Astrocyte (in vitro differentiated cells and primary cell): ENCODE results near the gene CSRNP3. TPM values are rescaled to one million over a fixed set of nuclear protein-coding genes. Genes with fewer than 3 reads are reported as not detected.

Experiments used
- DNase-seq: peaks from one replicate; pipeline ENCODE4 v3.0.0-alpha.2; 2010; ENCODE audit warnings: low read depth
- FAIRE-seq: peaks from 2 replicates; lab custom pipeline; 2011; peaks lifted over from hg19 to GRCh38; lab: Jason Lieb, UNC
- H2AFZ ChIP-seq: 2 replicates; pipeline ENCODE4 v1.6.0; 2012; ENCODE audit warnings: low read depth, low read length, inconsistent platforms
- H3K27ac ChIP-seq: 2 replicates; pipeline ENCODE4 v1.5.1; 2011; ENCODE audit warnings: low read depth, low read length, inconsistent platforms
- H3K27me3 ChIP-seq: 2 replicates; pipeline ENCODE4 v1.6.0; 2011; ENCODE audit warnings: low read length, inconsistent platforms; ENCODE audit not compliant: insufficient read depth
- H3K36me3 ChIP-seq: 2 replicates; pipeline ENCODE4 v1.5.1; 2011; ENCODE audit warnings: low read length, inconsistent platforms; ENCODE audit not compliant: insufficient read depth
- H3K4me1 ChIP-seq: 2 replicates; pipeline ENCODE4 v1.5.1; 2011; ENCODE audit warnings: low read length, inconsistent platforms; ENCODE audit not compliant: insufficient read depth
- H3K4me2 ChIP-seq: 2 replicates; pipeline ENCODE4 v1.6.0; 2012; ENCODE audit warnings: low read length, inconsistent platforms
- H3K4me3 ChIP-seq: 2 replicates; pipeline ENCODE4 v1.5.1; 2011; ENCODE audit warnings: low read depth, mild to moderate bottlenecking, low read length, inconsistent platforms; ENCODE audit not compliant: insufficient read depth
- H3K79me2 ChIP-seq: 2 replicates; pipeline ENCODE4 v1.6.0; 2012; ENCODE audit warnings: mild to moderate bottlenecking, low read length, inconsistent platforms; ENCODE audit not compliant: insufficient read depth
- H3K9ac ChIP-seq: 2 replicates; pipeline ENCODE4 v1.6.0; 2012; ENCODE audit warnings: mild to moderate bottlenecking, low read length, inconsistent platforms
- H3K9me3 ChIP-seq: 2 replicates; pipeline ENCODE4 v1.5.1; 2012; ENCODE audit warnings: low read depth, mild to moderate bottlenecking, low read length, inconsistent platforms; ENCODE audit not compliant: insufficient read depth
- H4K20me1 ChIP-seq: 2 replicates; pipeline ENCODE4 v1.6.0; 2012; ENCODE audit warnings: low read length, inconsistent platforms; ENCODE audit not compliant: insufficient read depth
- H3K27ac Mint-ChIP-seq: one replicate; pipeline ENCODE4 v1.8.0; 2021; ENCODE audit warnings: mild to moderate bottlenecking, mixed read lengths; ENCODE audit not compliant: unreplicated experiment
- H3K27me3 Mint-ChIP-seq: one replicate; pipeline ENCODE4 v1.8.0; 2021; ENCODE audit warnings: low read depth, mixed read lengths; ENCODE audit not compliant: unreplicated experiment
- H3K36me3 Mint-ChIP-seq: one replicate; pipeline ENCODE4 v1.8.0; 2021; ENCODE audit warnings: low read depth, mixed read lengths; ENCODE audit not compliant: unreplicated experiment
- H3K4me1 Mint-ChIP-seq: one replicate; pipeline ENCODE4 v1.8.0; 2021; ENCODE audit warnings: low read depth, mixed read lengths; ENCODE audit not compliant: unreplicated experiment
- H3K4me3 Mint-ChIP-seq: one replicate; pipeline ENCODE4 v1.8.0; 2021; ENCODE audit warnings: mild to moderate bottlenecking, moderate library complexity, mixed read lengths; ENCODE audit not compliant: unreplicated experiment
- H3K9me3 Mint-ChIP-seq: one replicate; pipeline ENCODE4 v1.8.0; 2021; ENCODE audit warnings: mild to moderate bottlenecking, mixed read lengths; ENCODE audit not compliant: unreplicated experiment
- EZH2 ChIP-seq: IDR thresholded peaks from 2 replicates; pipeline ENCODE4 v1.6.1; 2012; ENCODE audit warnings: mild to moderate bottlenecking, low read length, inconsistent platforms; ENCODE audit not compliant: insufficient read depth
- total RNA-seq: library from RNA; stranded (reverse); gene quantifications from 2 replicates; pipeline ENCODE4 v1.2.1, GENCODE V29; 2021
- TF ChIP-seq, protein P1 (sequence below): IDR thresholded peaks from 2 replicates; pipeline ENCODE4 v1.5.1; 2011; ENCODE audit warnings: low read depth, mild to moderate bottlenecking, inconsistent platforms, low read length, moderate library complexity; ENCODE audit not compliant: insufficient read depth

The CSRNP3 gene
- total RNA-seq, 1 donor from 2014 or later = 5.9 TPM

DNA sequence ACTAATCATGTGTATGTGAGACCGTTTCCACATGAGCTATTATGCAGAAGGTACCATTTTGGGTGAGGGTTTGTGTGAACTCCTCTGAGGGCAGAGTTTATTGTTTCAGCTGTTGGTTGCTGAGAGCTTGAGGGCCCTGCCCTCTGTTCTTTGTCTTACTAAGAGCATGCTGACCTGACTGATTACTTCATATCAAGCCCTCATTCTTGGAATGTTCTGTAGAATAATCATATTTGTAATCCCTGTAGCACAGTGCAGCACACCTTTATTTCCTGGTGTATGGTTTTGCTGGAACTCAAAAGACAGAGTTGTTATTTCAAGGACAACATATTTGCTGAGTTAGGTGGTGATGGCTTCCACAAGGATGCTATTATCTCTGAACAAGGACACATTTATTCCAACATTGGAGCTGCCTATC, 206.1 kb downstream of the CSRNP3 start:
- Histone ChIP-seq H3K9me3 (no peaks in the 10 kb centered on the region), H2AFZ (no peak overlapping the region), H3K4me3 (no peak overlapping the region), H4K20me1 (no peaks in the 10 kb centered on the region), H3K27me3 (no peaks in the 10 kb centered on the region), H3K4me1 (no peaks in the 10 kb centered on the region), H3K79me2 (no peaks in the 10 kb centered on the region), H3K27ac (no peak overlapping the region), H3K9ac (no peak overlapping the region), H3K4me2 (no peak overlapping the region), H3K36me3 (no peaks in the 10 kb centered on the region)
- Mint-ChIP-seq H3K36me3 (peaks cover 19% of the 10 kb centered on the region), H3K9me3 (peaks cover 7% of the 10 kb centered on the region), H3K4me3 (no peak overlapping the region), H3K27ac (no peak overlapping the region), H3K27me3 (no peaks in the 10 kb centered on the region), H3K4me1 (no peaks in the 10 kb centered on the region)
- DNase-seq (peak; percentile 21), FAIRE-seq (no peak)
- TF ChIP-seq EZH2 = no peak
- TF ChIP-seq, protein P1, sequence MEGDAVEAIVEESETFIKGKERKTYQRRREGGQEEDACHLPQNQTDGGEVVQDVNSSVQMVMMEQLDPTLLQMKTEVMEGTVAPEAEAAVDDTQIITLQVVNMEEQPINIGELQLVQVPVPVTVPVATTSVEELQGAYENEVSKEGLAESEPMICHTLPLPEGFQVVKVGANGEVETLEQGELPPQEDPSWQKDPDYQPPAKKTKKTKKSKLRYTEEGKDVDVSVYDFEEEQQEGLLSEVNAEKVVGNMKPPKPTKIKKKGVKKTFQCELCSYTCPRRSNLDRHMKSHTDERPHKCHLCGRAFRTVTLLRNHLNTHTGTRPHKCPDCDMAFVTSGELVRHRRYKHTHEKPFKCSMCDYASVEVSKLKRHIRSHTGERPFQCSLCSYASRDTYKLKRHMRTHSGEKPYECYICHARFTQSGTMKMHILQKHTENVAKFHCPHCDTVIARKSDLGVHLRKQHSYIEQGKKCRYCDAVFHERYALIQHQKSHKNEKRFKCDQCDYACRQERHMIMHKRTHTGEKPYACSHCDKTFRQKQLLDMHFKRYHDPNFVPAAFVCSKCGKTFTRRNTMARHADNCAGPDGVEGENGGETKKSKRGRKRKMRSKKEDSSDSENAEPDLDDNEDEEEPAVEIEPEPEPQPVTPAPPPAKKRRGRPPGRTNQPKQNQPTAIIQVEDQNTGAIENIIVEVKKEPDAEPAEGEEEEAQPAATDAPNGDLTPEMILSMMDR = no peak

DNA sequence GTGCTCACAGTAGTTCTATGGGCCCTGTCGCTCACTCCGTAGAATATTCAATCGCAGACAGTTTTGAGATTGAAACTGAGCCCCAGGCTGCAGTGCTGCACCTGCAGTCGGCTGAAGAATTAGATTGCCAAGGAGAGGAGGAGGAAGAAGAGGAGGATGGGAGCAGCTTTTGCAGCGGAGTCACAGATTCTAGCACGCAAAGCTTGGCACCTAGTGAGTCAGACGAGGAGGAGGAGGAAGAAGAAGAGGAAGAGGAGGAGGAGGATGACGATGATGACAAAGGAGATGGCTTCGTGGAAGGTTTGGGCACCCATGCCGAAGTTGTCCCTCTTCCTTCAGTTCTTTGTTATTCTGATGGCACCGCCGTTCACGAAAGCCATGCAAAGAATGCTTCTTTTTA, 209.4 kb downstream of the CSRNP3 start:
- Histone ChIP-seq H3K9me3 (no peaks in the 10 kb centered on the region), H3K79me2 (no peaks in the 10 kb centered on the region), H2AFZ (no peak overlapping the region), H3K4me1 (no peaks in the 10 kb centered on the region), H3K9ac (no peak overlapping the region), H3K4me2 (no peak overlapping the region), H3K36me3 (no peaks in the 10 kb centered on the region), H4K20me1 (no peaks in the 10 kb centered on the region), H3K4me3 (no peak overlapping the region), H3K27ac (no peak overlapping the region), H3K27me3 (no peaks in the 10 kb centered on the region)
- Mint-ChIP-seq H3K4me1 (no peaks in the 10 kb centered on the region), H3K9me3 (no peaks in the 10 kb centered on the region), H3K36me3 (peaks cover 7% of the 10 kb centered on the region), H3K27ac (no peak overlapping the region), H3K27me3 (no peaks in the 10 kb centered on the region), H3K4me3 (no peak overlapping the region)
- no peak for TF ChIP-seq EZH2
- TF ChIP-seq, protein P1 = no peak
- FAIRE-seq (no peak), DNase-seq (no peak)

DNA sequence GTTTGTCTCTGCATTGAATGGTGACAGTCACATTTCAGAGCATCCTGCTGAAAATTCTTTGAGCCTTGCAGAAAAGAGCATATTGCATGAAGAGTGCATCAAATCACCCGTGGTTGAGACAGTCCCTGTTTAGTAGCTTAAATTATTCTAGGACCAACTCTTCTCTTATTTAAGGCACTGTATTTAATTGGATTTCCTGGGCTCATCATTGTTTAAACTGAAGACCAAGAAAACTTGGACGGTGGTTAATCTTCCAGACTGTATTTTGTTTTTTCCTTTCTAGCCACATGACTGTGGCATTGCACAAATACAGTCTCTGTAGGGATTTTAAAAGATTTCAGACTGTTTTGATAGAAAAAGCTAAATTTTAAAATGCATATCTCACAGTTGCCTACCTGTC, 210.1 kb downstream of the CSRNP3 start:
- H3K4me1 Mint-ChIP-seq = no peaks in the 10 kb centered on the region
- no peak for DNase-seq
- TF ChIP-seq EZH2 = no peak
- TF ChIP-seq, protein P1 = no peak
- H3K9ac ChIP-seq = no peak overlapping the region
- H3K4me3 ChIP-seq = no peak overlapping the region
- H3K27ac ChIP-seq = no peak overlapping the region
- H3K27ac Mint-ChIP-seq = no peak overlapping the region
- H3K36me3 ChIP-seq = no peaks in the 10 kb centered on the region
- no peak overlapping the region for H3K4me2 ChIP-seq
- FAIRE-seq = no peak
- H4K20me1 ChIP-seq = no peaks in the 10 kb centered on the region
- no peak overlapping the region for H2AFZ ChIP-seq
- no peak overlapping the region for H3K4me3 Mint-ChIP-seq
- H3K27me3 Mint-ChIP-seq = no peaks in the 10 kb centered on the region
- H3K4me1 ChIP-seq = no peaks in the 10 kb centered on the region
- no peaks in the 10 kb centered on the region for H3K9me3 ChIP-seq
- H3K36me3 Mint-ChIP-seq = peaks cover 7% of the 10 kb centered on the region
- no peaks in the 10 kb centered on the region for H3K27me3 ChIP-seq
- H3K9me3 Mint-ChIP-seq = no peaks in the 10 kb centered on the region
- no peaks in the 10 kb centered on the region for H3K79me2 ChIP-seq
